Measurements from ENCODE around the gene KLF13.

KLF13 gene

GRCh38 chr15:31404345-31404744, 77.7 kb downstream of the KLF13 start:
- Histone ChIP-seq H4K20me1 (ENCODE audit: control insufficient read depth, insufficient read depth, low read depth, low read length) (no peaks in the 10 kb centered on the region), H3K4me2 (ENCODE audit: low read length) (no peak overlapping the region), H3K27me3 (ENCODE audit: control insufficient read depth, low read length) (no peaks in the 10 kb centered on the region), H3K9me2 (replicated peaks; ENCODE audit: control insufficient read depth, low read length) (no peaks in the 10 kb centered on the region), H3K36me3 (ENCODE audit: control insufficient read depth, low read length) (no peaks in the 10 kb centered on the region), H3F3A (ENCODE audit: control insufficient read depth, insufficient read depth) (no peaks in the 10 kb centered on the region), H3K4me3 (ENCODE audit: low read length) (no peak overlapping the region), H3K4me1 (ENCODE audit: control insufficient read depth, low read length) (0 out of 2 replicates have a peak, but pooled peaks cover 4% of the 10 kb centered on the region), H3K79me2 (ENCODE audit: control insufficient read depth, low read length) (no peaks in the 10 kb centered on the region), H3K9me3 (ENCODE audit: control insufficient read depth, insufficient read depth, low read length) (peaks cover 12% of the 10 kb centered on the region), H3K27ac (ENCODE audit: low read depth, low read length) (no peak overlapping the region)
- TF ChIP-seq CTCF (IDR thresholded peaks at IDR 0.05; ENCODE audit: low read depth, low read length, poor library complexity, severe bottlenecking) (no peak), EZH2phosphoT487 (IDR thresholded peaks at IDR 0.05; ENCODE audit: borderline replicate concordance, low read length) (no peak)

- Histone ChIP-seq H3K4me2 (ENCODE audit: low read length) (no peak overlapping the region), H3K27ac (ENCODE audit: low read depth, low read length) (no peak overlapping the region), H3F3A (ENCODE audit: control insufficient read depth, insufficient read depth) (no peaks in the 10 kb centered on the region), H3K79me2 (ENCODE audit: control insufficient read depth, low read length) (no peaks in the 10 kb centered on the region), H3K4me3 (ENCODE audit: low read length) (no peak overlapping the region), H3K9me3 (ENCODE audit: control insufficient read depth, insufficient read depth, low read length) (peaks cover 12% of the 10 kb centered on the region), H4K20me1 (ENCODE audit: control insufficient read depth, insufficient read depth, low read depth, low read length) (no peaks in the 10 kb centered on the region), H3K4me1 (ENCODE audit: control insufficient read depth, low read length) (0 out of 2 replicates have a peak, but pooled peaks cover 4% of the 10 kb centered on the region), H3K9me2 (replicated peaks; ENCODE audit: control insufficient read depth, low read length) (no peaks in the 10 kb centered on the region), H3K27me3 (ENCODE audit: control insufficient read depth, low read length) (no peaks in the 10 kb centered on the region), H3K36me3 (ENCODE audit: control insufficient read depth, low read length) (no peaks in the 10 kb centered on the region)
- TF ChIP-seq CTCF (IDR thresholded peaks at IDR 0.05; ENCODE audit: low read depth, low read length, poor library complexity, severe bottlenecking) (no peak), EZH2phosphoT487 (IDR thresholded peaks at IDR 0.05; ENCODE audit: borderline replicate concordance, low read length) (no peak)
Observed at GRCh38 chr15:31405200-31405920, 78.7 kb downstream of the KLF13 start.

- Histone ChIP-seq H3K9me3 (ENCODE audit: control insufficient read depth, insufficient read depth, low read length) (peaks cover 12% of the 10 kb centered on the region), H3F3A (ENCODE audit: control insufficient read depth, insufficient read depth) (no peaks in the 10 kb centered on the region), H3K36me3 (ENCODE audit: control insufficient read depth, low read length) (no peaks in the 10 kb centered on the region), H3K4me1 (ENCODE audit: control insufficient read depth, low read length) (0 out of 2 replicates have a peak, but pooled peaks cover 4% of the 10 kb centered on the region), H4K20me1 (ENCODE audit: control insufficient read depth, insufficient read depth, low read depth, low read length) (no peaks in the 10 kb centered on the region), H3K4me2 (ENCODE audit: low read length) (no peak overlapping the region), H3K79me2 (ENCODE audit: control insufficient read depth, low read length) (no peaks in the 10 kb centered on the region), H3K27me3 (ENCODE audit: control insufficient read depth, low read length) (no peaks in the 10 kb centered on the region), H3K27ac (ENCODE audit: low read depth, low read length) (no peak overlapping the region), H3K4me3 (ENCODE audit: low read length) (no peak overlapping the region), H3K9me2 (replicated peaks; ENCODE audit: control insufficient read depth, low read length) (no peaks in the 10 kb centered on the region)
- no peak for TF ChIP-seq CTCF (IDR thresholded peaks at IDR 0.05; ENCODE audit: low read depth, low read length, poor library complexity, severe bottlenecking)
- TF ChIP-seq EZH2phosphoT487 (IDR thresholded peaks at IDR 0.05; ENCODE audit: borderline replicate concordance, low read length) = no peak
Observed at GRCh38 chr15:31407376-31407775, 80.7 kb downstream of the KLF13 start.
